ENCODE data around the gene NEURL1B. TPM values are rescaled to one million over a fixed set of nuclear protein-coding genes. Genes with fewer than 3 reads are reported as not detected.

Gene NEURL1B, protein sequence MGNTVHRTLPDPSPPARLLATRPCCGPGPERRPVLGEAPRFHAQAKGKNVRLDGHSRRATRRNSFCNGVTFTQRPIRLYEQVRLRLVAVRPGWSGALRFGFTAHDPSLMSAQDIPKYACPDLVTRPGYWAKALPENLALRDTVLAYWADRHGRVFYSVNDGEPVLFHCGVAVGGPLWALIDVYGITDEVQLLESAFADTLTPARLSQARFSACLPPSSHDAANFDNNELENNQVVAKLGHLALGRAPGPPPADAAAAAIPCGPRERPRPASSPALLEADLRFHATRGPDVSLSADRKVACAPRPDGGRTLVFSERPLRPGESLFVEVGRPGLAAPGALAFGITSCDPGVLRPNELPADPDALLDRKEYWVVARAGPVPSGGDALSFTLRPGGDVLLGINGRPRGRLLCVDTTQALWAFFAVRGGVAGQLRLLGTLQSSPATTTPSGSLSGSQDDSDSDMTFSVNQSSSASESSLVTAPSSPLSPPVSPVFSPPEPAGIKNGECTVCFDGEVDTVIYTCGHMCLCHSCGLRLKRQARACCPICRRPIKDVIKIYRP
- total RNA-seq (2022; extraction: Qiagen RNA extraction; ENCODE audit: low read depth) = 2.3 to 4.7 TPM (median 4.1 TPM) in 5 replicates

DNA sequence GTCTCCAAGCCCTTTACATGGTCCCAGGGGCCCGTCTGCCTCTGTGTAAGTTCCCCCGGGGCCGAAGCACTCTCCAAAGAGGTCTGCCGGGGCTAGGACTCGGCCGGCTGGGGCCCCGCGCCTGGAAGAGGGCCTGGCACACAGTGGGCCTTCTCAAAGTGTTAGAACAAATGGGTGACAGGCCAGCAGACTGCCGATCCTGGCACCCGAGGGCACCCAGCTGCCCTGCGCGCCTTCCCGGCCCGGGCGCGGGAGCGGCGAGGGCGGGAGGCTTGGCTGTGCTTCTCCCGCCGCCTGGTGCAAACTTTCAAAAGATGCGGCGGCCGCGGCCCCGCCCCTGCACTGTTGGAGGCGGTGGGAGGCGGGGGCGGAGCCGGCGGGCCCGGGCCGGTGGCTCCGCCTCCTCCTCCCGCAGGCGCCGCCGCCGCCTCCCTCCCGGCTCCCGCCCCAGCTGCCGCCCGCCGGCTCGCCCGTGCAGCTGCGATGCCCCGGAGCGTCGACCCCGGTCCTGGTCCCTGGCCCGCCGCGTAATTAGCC lies at the start of gene NEURL1B:
Gene NEURL1B, plus strand, starts transcription at position 442 of the 537 bp plus-strand sequence. CDS start 144 bp downstream, outside the sequence.

Other genes with a start within 250 kb of the NEURL1B start
- gene SH3PXD2B, start 186.7 kb upstream of the NEURL1B start, total RNA-seq (2022; extraction: Qiagen RNA extraction; ENCODE audit: low read depth) = 13.7 to 20.7 TPM (median 18.4 TPM) in 5 replicates
- 409 to 531 TPM (median 500 TPM) in 5 replicates for gene DUSP1, start 129.9 kb downstream of the NEURL1B start, total RNA-seq (2022; extraction: Qiagen RNA extraction; ENCODE audit: low read depth)
- gene ERGIC1, start 193.0 kb downstream of the NEURL1B start, total RNA-seq (2022; extraction: Qiagen RNA extraction; ENCODE audit: low read depth) = 266 to 331 TPM (median 307 TPM) in 5 replicates

Data from A549 treated with GW870086 at 1 μM for 4 hours (cell line).